GM12891 (cell line): ENCODE measurements around the gene SPINDOC.

Experiments used
- DNase-seq: peaks from one replicate; pipeline ENCODE4 v3.0.0; 2011; ENCODE audit warnings: low spot score; ENCODE audit not compliant: insufficient read length
- FAIRE-seq: peaks from 2 replicates; lab custom pipeline; 2011; peaks lifted over from hg19 to GRCh38; lab: Jason Lieb, UNC
- PAX5 ChIP-seq: IDR thresholded peaks from 2 replicates; pipeline ENCODE4 v1.6.1; 2011; ENCODE audit warnings: low read length, moderate library complexity, mild to moderate bottlenecking; ENCODE audit not compliant: insufficient read depth, severe bottlenecking
- POLR2A ChIP-seq: IDR thresholded peaks from 2 replicates; pipeline ENCODE4 v1.6.1; 2011; ENCODE audit warnings: low read depth, low read length, control low read depth
- POLR2AphosphoS5 ChIP-seq: IDR thresholded peaks from 2 replicates; pipeline ENCODE4 v1.6.1; 2011; ENCODE audit warnings: low read depth, low read length, control low read depth
- POU2F2 ChIP-seq: IDR thresholded peaks from 2 replicates; pipeline ENCODE4 v1.6.1; 2011; ENCODE audit warnings: low read depth, mild to moderate bottlenecking, control low read depth, low read length, moderate library complexity
- SPI1 ChIP-seq: IDR thresholded peaks from 2 replicates; pipeline ENCODE4 v1.6.1; 2011; ENCODE audit warnings: low read depth, low read length, control low read depth
- TAF1 ChIP-seq: IDR thresholded peaks from 2 replicates; pipeline ENCODE4 v1.6.1; 2011; ENCODE audit warnings: low read depth, low read length, control low read depth

Gene SPINDOC

DNA sequence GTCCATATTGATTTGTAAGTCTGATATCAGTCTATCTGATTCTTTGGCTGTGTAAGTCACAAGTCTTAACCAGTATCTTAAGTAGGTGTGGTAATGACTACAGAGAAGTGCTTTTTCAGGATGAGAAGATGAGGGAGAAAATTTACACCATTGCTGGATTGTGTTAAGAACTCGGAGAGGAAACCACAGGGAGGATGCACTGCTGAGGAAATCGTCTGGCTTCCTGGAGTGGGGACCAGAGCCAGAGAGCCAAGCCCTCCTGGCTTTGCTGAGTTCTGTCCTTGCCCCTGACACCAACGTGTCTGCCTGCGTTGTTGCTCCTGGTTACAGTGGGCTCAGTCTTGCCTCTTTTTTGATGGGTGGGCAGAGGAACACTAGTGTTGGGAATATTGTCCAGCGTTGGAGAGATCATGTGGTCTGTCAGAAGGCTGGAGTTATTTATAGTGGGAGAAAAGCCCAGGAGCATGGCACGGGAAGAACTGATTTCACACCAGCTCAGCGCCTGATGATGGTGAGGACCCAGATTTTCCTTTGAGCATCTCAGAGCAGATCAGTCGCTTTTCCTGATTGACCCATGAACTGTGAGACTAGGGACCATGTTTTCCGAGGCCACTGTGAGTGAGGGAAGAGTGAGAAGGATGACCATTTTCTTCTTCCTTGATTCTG is 55.3 kb downstream of the SPINDOC start:
- DNase-seq (no peak), FAIRE-seq (no peak)
- TF ChIP-seq POU2F2 (no peak), POLR2A (no peak), TAF1 (no peak), SPI1 (no peak)

DNA sequence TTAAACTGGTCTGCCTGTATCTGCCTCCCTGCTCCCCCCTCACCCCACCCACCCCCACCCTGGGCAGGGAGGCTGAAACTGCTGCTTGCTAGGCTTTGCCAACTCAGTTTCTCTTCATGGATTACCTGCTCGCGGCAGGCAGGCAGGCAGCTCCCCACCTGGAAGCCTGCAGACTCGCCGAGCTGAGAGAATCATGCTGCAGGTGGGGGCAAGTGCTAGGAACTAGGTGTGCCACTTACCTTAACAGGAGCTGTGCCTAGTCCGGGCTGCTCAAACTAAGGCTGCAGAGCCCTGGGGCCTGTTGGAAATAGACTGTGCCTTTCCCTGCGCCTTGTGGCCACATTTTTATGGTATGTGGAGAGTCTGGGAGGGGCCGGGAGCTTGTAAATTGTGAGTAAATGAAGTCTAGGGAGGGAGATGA is 55.9 kb downstream of the SPINDOC start:
- TF ChIP-seq SPI1 (no peak), TAF1 (no peak), POLR2AphosphoS5 (no peak), POU2F2 (no peak), POLR2A (no peak), PAX5 (no peak)
- DNase-seq (no peak), FAIRE-seq (no peak)

DNA sequence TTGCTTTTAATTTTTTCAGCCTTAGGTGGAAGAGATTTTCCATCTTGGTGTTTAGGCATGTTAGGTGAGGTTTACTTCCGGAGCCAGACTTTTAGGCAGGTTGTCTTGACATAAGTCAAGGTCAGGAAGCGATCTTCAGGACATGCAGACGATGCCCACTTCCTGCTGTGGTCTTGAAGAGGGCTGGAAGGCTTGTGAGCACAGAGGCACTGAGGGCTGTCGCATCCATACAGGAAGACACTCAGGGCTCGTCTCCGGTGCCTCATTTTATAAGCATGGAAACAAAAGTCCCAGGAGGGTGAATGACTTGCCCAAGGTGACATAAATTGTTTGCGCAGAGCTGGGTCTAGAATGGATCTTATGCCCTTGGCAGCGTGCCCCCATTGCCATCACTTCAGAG is 56.4 kb downstream of the SPINDOC start:
- DNase-seq (no peak), FAIRE-seq (no peak)

DNA sequence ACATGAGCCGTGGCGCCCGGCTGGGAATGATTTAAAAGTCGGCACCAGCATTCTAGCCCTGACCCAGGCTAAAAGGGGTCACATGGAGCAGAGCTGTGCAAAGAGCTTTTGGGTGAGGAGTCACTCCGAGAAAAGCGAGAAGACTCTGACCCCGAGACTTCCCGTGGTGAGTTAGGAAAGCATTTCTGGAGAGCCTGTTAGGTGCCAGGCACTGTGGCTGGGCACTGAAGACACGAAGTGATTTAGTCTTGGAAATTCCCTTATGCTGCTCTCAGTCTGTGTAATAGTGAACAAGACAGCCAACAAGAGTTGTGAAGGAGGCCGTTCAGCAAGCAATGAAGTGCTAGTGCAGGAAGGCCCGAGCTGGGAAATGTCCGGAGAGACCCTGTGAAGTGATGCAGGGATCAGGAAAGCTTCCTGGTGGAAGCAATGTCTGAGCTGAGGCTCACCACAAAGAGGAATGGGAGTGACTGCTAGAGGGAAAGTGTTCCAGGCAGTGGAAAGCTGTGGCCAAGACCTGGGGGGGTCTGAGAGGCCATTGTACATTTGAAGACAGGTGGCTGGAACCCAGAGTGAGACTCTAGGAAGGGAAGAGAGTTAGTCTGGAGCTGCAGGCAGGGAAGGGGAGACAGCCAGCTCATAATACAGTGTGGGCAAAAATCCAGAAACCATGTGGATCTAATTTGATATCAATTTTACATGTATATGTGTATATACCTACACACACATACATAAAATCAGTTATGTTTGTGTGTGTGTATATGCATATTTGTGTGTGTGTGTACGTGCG is 57.3 kb downstream of the SPINDOC start:
- TF ChIP-seq POLR2A (no peak), SPI1 (no peak), PAX5 (no peak), POLR2AphosphoS5 (no peak), POU2F2 (no peak), TAF1 (no peak)
- FAIRE-seq (no peak), DNase-seq (no peak)

More for the DNA sequence above, 56.4 kb downstream of the SPINDOC start:
- TF ChIP-seq POU2F2 (no peak), TAF1 (no peak), SPI1 (no peak), POLR2A (no peak), PAX5 (no peak), POLR2AphosphoS5 (no peak)

DNA sequence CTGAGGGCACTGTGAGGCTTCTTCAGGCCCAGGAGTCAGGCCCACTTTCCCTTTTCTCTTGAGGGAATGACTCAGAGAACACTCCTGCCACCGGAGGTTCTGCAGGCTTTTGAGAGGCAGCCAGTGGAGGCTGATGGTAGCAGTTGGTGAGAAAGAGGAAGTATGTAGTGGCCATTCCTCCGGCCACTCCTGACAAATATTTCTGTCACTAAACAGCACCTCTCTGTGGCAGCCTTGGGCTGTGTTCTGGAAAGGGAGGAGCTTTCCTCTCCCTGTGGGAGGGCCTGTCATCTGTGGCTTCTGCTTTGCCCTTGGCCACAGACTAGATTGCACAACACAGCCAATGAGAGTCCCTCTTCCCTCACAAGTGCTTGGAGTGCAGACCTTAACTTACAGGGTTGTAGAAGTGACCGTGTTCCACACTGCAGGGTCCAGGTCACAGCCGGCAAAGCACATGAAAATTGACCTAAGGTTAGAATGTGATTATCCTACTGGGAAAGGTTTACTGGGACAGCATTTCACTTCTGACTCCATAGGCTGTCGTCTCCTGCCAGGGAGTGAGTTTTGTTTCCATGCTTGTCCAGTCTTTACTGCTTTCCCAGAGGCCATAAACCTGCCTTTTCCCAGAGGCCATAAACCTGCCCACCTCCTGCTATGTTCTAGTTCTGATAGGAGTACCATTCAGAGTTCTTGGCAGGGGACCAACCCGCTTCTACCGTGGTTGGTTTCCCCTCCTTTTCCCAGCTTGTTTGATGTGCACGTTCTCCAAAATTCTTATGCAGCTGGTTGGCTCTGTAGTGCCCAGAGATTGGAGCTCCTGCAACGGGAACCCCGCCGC is 58.9 kb downstream of the SPINDOC start:
- FAIRE-seq (peak; percentile 87), DNase-seq (peak; percentile 61)
- 0 out of 2 replicates have a peak, but pooled peaks have one; percentile 19 for TF ChIP-seq POU2F2
- no peak for TF ChIP-seq POLR2A
- TF ChIP-seq SPI1, result peak; percentile 41

DNA sequence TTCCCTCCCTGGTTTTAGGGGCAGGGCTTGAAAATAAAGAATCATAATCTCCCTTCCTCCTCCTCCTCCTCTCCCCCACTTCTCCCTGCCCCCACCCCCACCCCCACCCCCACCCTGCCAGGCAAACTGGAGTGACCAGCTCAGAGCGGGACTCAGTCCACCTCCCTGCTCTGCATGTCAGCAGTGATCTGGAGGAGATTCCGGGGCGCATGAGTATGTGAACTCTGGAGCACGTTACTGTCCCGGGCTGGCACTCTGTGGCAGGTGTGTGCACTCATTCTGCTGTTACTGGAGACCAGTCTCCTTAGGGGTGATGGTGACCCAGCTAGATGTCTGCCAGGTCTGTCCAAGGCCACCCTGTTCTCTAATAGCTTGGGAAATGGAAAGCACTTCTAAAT is 59.5 kb downstream of the SPINDOC start:
- no peak for FAIRE-seq

DNA sequence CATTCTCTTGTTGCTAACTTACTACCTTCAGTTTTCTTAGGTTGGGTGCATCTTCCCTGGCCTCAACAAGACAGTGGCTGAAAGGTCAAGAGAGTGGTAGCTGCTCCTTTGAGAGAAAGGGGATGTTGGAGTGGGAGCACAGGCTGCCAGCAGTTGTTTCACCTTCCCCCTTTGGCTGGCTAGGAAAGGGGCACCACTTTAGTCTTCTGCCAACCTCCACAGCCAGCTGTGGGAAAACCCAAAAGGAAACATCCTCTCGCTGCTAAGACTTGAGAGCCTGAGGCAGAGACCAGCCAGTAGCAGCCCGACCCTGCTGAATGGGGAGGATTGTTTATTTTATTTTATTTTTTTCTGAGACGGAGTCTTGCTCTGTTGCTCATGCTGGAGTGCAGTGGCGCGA is 60.1 kb downstream of the SPINDOC start:
- DNase-seq, result no peak
- no peak for FAIRE-seq
- TF ChIP-seq POLR2A (no peak), TAF1 (no peak)

More for the DNA sequence above, 59.5 kb downstream of the SPINDOC start:
- no peak for DNase-seq
- TF ChIP-seq PAX5 (no peak), TAF1 (no peak), SPI1 (no peak), POLR2A (no peak), POU2F2 (no peak), POLR2AphosphoS5 (no peak)

DNA sequence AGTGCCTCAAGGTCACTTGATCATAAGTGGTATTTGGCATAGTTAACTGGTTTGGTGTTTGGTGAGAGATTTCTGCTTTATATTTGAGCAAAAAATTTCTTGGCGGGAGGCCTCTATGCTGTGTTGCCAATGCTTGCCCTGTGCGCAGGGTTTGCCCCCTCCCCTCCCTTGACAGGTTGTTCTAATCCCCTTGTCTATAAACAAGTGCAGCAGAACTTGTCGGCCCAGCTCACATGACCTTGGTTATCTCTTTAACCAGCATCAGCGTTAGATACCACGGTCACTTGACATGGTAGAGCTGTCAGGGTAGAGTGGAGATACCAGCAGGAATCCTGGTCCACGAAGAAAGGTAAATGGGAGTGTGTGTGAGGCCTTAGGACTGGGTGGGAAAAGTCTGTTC is 61.3 kb downstream of the SPINDOC start:
- DNase-seq (no peak), FAIRE-seq (no peak)
- no peak for TF ChIP-seq SPI1
- no peak for TF ChIP-seq POU2F2
- no peak for TF ChIP-seq TAF1
- TF ChIP-seq POLR2A, result no peak
- TF ChIP-seq PAX5, result no peak
- TF ChIP-seq POLR2AphosphoS5, result no peak

DNA sequence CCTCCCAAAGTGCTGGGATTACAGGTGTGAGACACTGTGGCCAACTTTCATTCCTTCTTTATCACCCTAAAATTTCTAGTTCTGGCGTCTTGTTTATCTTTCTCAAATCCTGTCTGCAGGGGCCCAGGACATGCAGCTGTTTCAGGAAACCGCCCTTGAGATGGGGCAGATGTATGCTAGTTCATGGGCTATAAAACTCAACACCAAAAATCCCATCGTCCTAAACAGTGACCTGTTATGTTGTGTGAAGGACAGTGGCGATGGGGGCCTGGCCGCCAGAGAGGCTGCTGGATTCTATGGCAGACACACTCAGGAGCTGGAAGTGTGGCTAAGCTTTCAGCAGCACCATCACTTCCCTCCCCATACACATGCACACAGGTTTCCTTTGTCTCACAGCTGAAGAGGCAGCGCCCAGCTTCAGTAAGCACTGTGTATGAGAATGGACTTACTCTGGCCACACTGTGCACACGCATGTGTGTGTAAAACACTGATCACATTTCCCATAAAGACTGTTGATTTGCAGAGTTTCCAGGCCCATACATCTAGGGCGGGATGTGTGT is 62.3 kb downstream of the SPINDOC start:
- DNase-seq, result no peak
- TF ChIP-seq POU2F2 (no peak), POLR2A (no peak), POLR2AphosphoS5 (no peak), PAX5 (no peak), SPI1 (no peak), TAF1 (no peak)
- FAIRE-seq, result no peak
